A673 (cell line): ENCODE results near the gene SMYD1. TPM values are rescaled to one million over a fixed set of nuclear protein-coding genes. Genes with fewer than 3 reads are reported as not detected.

Source experiments
- BruUV-seq: library from RNA; stranded (reverse); fragments of 400-500 nt; replicated peaks from 2 replicates; lab custom pipeline; 2021; lab: Mats Ljungman, UMichigan
- CTCF ChIA-PET: fragments of 300-600 bp; sonication (Branson Sonifier 250); formaldehyde crosslinking; loops from one replicate; lab custom pipeline; 2022; ENCODE audit warnings: antibody characterized with exemption; lab: Charles Lee
- POLR2A ChIA-PET: fragments of 300-600 bp; sonication (Branson Sonifier 250); formaldehyde crosslinking; loops from one replicate; lab custom pipeline; 2022; ENCODE audit warnings: antibody characterized with exemption; ENCODE audit not compliant: low non-redundant PET; lab: Charles Lee
- DNase-seq: peaks from one replicate; pipeline ENCODE4 v3.0.0-alpha.2; 2015; ENCODE audit warnings: low spot score
- H3K27ac ChIP-seq: fragments of 200-600 bp; sonication (generic); 2 replicates; pipeline ENCODE4 v1.5.1; 2016; ENCODE audit warnings: mixed run types, low read depth, mild to moderate bottlenecking, mixed read lengths, antibody characterized with exemption, low read length; ENCODE audit not compliant: poor library complexity, severe bottlenecking
- H3K27me3 ChIP-seq: fragments of 200-600 bp; sonication (generic); replicated peaks from 2 replicates; pipeline ENCODE4 v1.6.1; 2017; ENCODE audit warnings: mixed run types, low read depth, mild to moderate bottlenecking, mixed read lengths, antibody characterized with exemption, low read length; ENCODE audit not compliant: insufficient read depth, poor library complexity
- H3K36me3 ChIP-seq: fragments of 200-600 bp; sonication (generic); 2 replicates; pipeline ENCODE4 v1.6.1; 2016; ENCODE audit warnings: mixed run types, mild to moderate bottlenecking, mixed read lengths, antibody characterized with exemption, low read length; ENCODE audit not compliant: insufficient read depth, poor library complexity, severe bottlenecking
- H3K4me1 ChIP-seq: fragments of 200-600 bp; sonication (generic); 2 replicates; pipeline ENCODE4 v1.6.1; 2017; ENCODE audit warnings: mixed run types, mild to moderate bottlenecking, mixed read lengths, antibody characterized with exemption, low read length; ENCODE audit not compliant: insufficient read depth, poor library complexity, severe bottlenecking
- H3K4me3 ChIP-seq: fragments of 200-600 bp; sonication (generic); 2 replicates; pipeline ENCODE4 v1.5.1; 2016; ENCODE audit warnings: low read depth, mixed run types, mild to moderate bottlenecking, mixed read lengths, low read length; ENCODE audit not compliant: poor library complexity, severe bottlenecking
- H3K9me3 ChIP-seq: fragments of 200-600 bp; sonication (generic); 2 replicates; pipeline ENCODE4 v1.6.1; 2016; ENCODE audit warnings: mixed run types, low read depth, mild to moderate bottlenecking, mixed read lengths, antibody characterized with exemption, low read length; ENCODE audit not compliant: poor library complexity, severe bottlenecking
- CTCF ChIP-seq: fragments of 300-800, 200-600 bp; sonication (generic); conservative IDR thresholded peaks from 2 replicates; pipeline ENCODE4 v1.5.1; 2017; ENCODE audit warnings: low read depth, mild to moderate bottlenecking, antibody characterized with exemption, low read length, moderate library complexity, mixed read lengths
- EZH2 ChIP-seq: fragments of 200-600 bp; sonication (generic); IDR thresholded peaks from 2 replicates; pipeline ENCODE4 v1.6.1; 2017; ENCODE audit warnings: borderline replicate concordance, low read depth, mild to moderate bottlenecking, mixed read lengths, antibody characterized with exemption, low read length; ENCODE audit not compliant: poor library complexity, severe bottlenecking
- intact Hi-C: fragments of 100-400 bp; cut with micrococcal nuclease; formaldehyde crosslinking; loops from one replicate; pipeline ENCODE4 v1.10.0; 2022; ENCODE audit not compliant: unreplicated experiment
- total RNA-seq: library from RNA; stranded (reverse); gene quantifications from 2 replicates; pipeline ENCODE4 v1.2.3, GENCODE V29; 2021

Gene SMYD1
- total RNA-seq, 1 experiment from 2014 or later, result not detected

GRCh38 chr2:88059979-88060906 lies 7.4 kb upstream of the SMYD1 start:
- BruUV-seq, result no TSS peak
- no peak overlapping the region for H3K27ac ChIP-seq
- POLR2A ChIA-PET, result no interaction called here
- no peaks in the 10 kb centered on the region for H3K27me3 ChIP-seq
- no peak overlapping the region for H3K4me3 ChIP-seq
- intact Hi-C loops, result loop anchor here (2.0 kb wide), 1 partner anchor 101 kb away; no protein-coding TSS in a partner anchor
- TF ChIP-seq EZH2 (no peak), CTCF (peak; percentile 82)
- peak; percentile 51 for DNase-seq
- H3K4me1 ChIP-seq, result peaks cover 5% of the 10 kb centered on the region
- H3K9me3 ChIP-seq, result no peaks in the 10 kb centered on the region
- CTCF ChIA-PET, result interaction anchor here (1.5 to 1.9 kb wide), 2 partner anchors 100 to 102 kb away, joined by 5 to 37 read pairs; no protein-coding TSS in a partner anchor
- H3K36me3 ChIP-seq, result no peaks in the 10 kb centered on the region

GRCh38 chr2:88060907-88061275 lies 6.7 kb upstream of the SMYD1 start:
- Histone ChIP-seq H3K4me3 (no peak overlapping the region), H3K9me3 (no peaks in the 10 kb centered on the region), H3K36me3 (no peaks in the 10 kb centered on the region), H3K27ac (no peak overlapping the region), H3K4me1 (peaks cover 5% of the 10 kb centered on the region), H3K27me3 (no peaks in the 10 kb centered on the region)
- TF ChIP-seq CTCF (no peak), EZH2 (no peak)
- no TSS peak for BruUV-seq
- intact Hi-C loops, result loop anchor here (2.0 kb wide), 1 partner anchor 100 kb away; no protein-coding TSS in a partner anchor
- CTCF ChIA-PET, result interaction anchor here (1.5 to 1.9 kb wide), 2 partner anchors 99 to 101 kb away, joined by 5 to 37 read pairs; no protein-coding TSS in a partner anchor
- POLR2A ChIA-PET, result no interaction called here
- DNase-seq, result no peak

- no peak overlapping the region for H3K4me3 ChIP-seq
- no peaks in the 10 kb centered on the region for H3K36me3 ChIP-seq
- CTCF ChIA-PET, result interaction anchor here (1.5 to 1.9 kb wide), 2 partner anchors 98 to 101 kb away, joined by 5 to 37 read pairs; no protein-coding TSS in a partner anchor
- no peak for DNase-seq
- TF ChIP-seq EZH2 (no peak), CTCF (no peak)
- POLR2A ChIA-PET, result no interaction called here
- no TSS peak for BruUV-seq
- H3K27ac ChIP-seq, result no peak overlapping the region
- peaks cover 2% of the 10 kb centered on the region for H3K4me1 ChIP-seq
- H3K27me3 ChIP-seq, result no peaks in the 10 kb centered on the region
- intact Hi-C loops, result loop anchor here (2.0 kb wide), 1 partner anchor 100 kb away; no protein-coding TSS in a partner anchor
- no peaks in the 10 kb centered on the region for H3K9me3 ChIP-seq
Observed at GRCh38 chr2:88061295-88061694, 6.3 kb upstream of the SMYD1 start.
